OCI-LY7 (cell line): Measurements from ENCODE around the gene TCF12.

Experiments used
- CTCF ChIP-seq: fragments of 200-600 bp; sonication (generic); conservative IDR thresholded peaks from 2 replicates; pipeline ENCODE4 v1.5.1; 2014; ENCODE audit warnings: mild to moderate bottlenecking, antibody characterized with exemption, low read length, moderate library complexity, mixed read lengths
- EZH2phosphoT487 ChIP-seq: fragments of 200-600 bp; sonication (generic); IDR thresholded peaks from 2 replicates; pipeline ENCODE4 v1.6.1; 2018; ENCODE audit warnings: low read depth, borderline replicate concordance, mild to moderate bottlenecking, mixed run types, antibody characterized with exemption, low read length, moderate library complexity, mixed read lengths

- TF ChIP-seq CTCF (no peak), EZH2phosphoT487 (no peak)
Observed at GRCh38 chr15:57111002-57111401, 192.6 kb downstream of the TCF12 start.
